GM12864 (cell line): ENCODE data around the gene SIGLEC6.

Experiments used
- DNase-seq: peaks from one replicate; pipeline ENCODE4 v3.0.0-alpha.2; 2011; ENCODE audit warnings: low read depth
- H3K4me3 ChIP-seq: 2 replicates; pipeline ENCODE4 v1.5.1; 2011; ENCODE audit warnings: mild to moderate bottlenecking, low read depth, low read length, control low read depth
- CTCF ChIP-seq: IDR thresholded peaks from 2 replicates; pipeline ENCODE4 v1.5.1; 2011; ENCODE audit warnings: low read depth, mild to moderate bottlenecking, moderate library complexity, low read length, control low read depth, inconsistent platforms; ENCODE audit errors: missing control alignments

The SIGLEC6 gene

GRCh38 chr19:51549533-51550324, 18.3 kb upstream of the SIGLEC6 start:
- no peak for TF ChIP-seq CTCF
- no peak for DNase-seq
- H3K4me3 ChIP-seq = no peak overlapping the region; the same call in 1 of the 2 replicates

GRCh38 chr19:51548891-51549305, 17.4 kb upstream of the SIGLEC6 start:
- no peak for DNase-seq
- no peak for TF ChIP-seq CTCF
- H3K4me3 ChIP-seq = no peak overlapping the region

GRCh38 chr19:51548213-51548651, 16.8 kb upstream of the SIGLEC6 start:
- H3K4me3 ChIP-seq = no peak overlapping the region
- DNase-seq = no peak
- TF ChIP-seq CTCF = no peak

GRCh38 chr19:51547397-51548212, 16.1 kb upstream of the SIGLEC6 start:
- no peak for TF ChIP-seq CTCF
- H3K4me3 ChIP-seq = no peak overlapping the region
- DNase-seq = no peak

- H3K4me3 ChIP-seq = no peak overlapping the region
- TF ChIP-seq CTCF = no peak
- no peak for DNase-seq
Measured at GRCh38 chr19:51546650-51547396, 15.4 kb upstream of the SIGLEC6 start.

GRCh38 chr19:51546107-51546649, 14.7 kb upstream of the SIGLEC6 start:
- no peak overlapping the region for H3K4me3 ChIP-seq
- no peak for TF ChIP-seq CTCF
- no peak for DNase-seq
